Natural killer cell treated with Interleukin-12 subunit alpha and Interleukin-12 subunit beta and Interleukin-15 and Interleukin-18, amount 100 ng/mL, for 72 hours (primary cell): ENCODE data around the gene PPP1R9B. TPM values are rescaled to one million over a fixed set of nuclear protein-coding genes. Genes with fewer than 3 reads are reported as not detected.

Experiments used
- ATAC-seq, 2 donors: fragments of 150-1000 bp; cut with Tn5 transposase in 1 of 2; sonication (Bioruptor Pico), chemical (Tn5 transposase) in 1 of 2; 2 replicates each; pipeline ENCODE4 v1.10.0; 2021
- DNase-seq: peaks from one replicate; pipeline ENCODE4 v3.0.0; 2022; ENCODE audit warnings: low spot score
- H3K27ac Mint-ChIP-seq, 2 donors: 1 replicate in 1 of 2; 2 replicates in 1 of 2; pipeline ENCODE4 v1.8.0; 2022; ENCODE audit warnings: mixed read lengths in 2 of 2, mild to moderate bottlenecking in 1 of 2, moderate library complexity in 1 of 2
- H3K27me3 Mint-ChIP-seq, 2 donors: 1 replicate in 1 of 2; 2 replicates in 1 of 2; pipeline ENCODE4 v1.8.0; 2022; ENCODE audit warnings: mixed read lengths in 2 of 2
- H3K36me3 Mint-ChIP-seq: one replicate; pipeline ENCODE4 v1.8.0; 2022; ENCODE audit warnings: mixed read lengths
- H3K4me1 Mint-ChIP-seq, 2 donors: 1 replicate in 1 of 2; 2 replicates in 1 of 2; pipeline ENCODE4 v1.8.0; 2022; ENCODE audit warnings: low read depth in 2 of 2, mixed read lengths in 2 of 2, mild to moderate bottlenecking in 1 of 2
- H3K4me3 Mint-ChIP-seq: one replicate; pipeline ENCODE4 v1.8.0; 2022; ENCODE audit warnings: mixed read lengths
- H3K9me3 Mint-ChIP-seq: 2 replicates; pipeline ENCODE4 v1.8.0; 2022; ENCODE audit warnings: mixed read lengths
- total RNA-seq, 2 donors: library from RNA; stranded (reverse); gene quantifications; one replicate each; pipeline ENCODE4 v1.2.3, GENCODE V29; 2022

The PPP1R9B gene
- total RNA-seq, 2 donors from 2014 or later = 96.0 to 110 TPM

DNA sequence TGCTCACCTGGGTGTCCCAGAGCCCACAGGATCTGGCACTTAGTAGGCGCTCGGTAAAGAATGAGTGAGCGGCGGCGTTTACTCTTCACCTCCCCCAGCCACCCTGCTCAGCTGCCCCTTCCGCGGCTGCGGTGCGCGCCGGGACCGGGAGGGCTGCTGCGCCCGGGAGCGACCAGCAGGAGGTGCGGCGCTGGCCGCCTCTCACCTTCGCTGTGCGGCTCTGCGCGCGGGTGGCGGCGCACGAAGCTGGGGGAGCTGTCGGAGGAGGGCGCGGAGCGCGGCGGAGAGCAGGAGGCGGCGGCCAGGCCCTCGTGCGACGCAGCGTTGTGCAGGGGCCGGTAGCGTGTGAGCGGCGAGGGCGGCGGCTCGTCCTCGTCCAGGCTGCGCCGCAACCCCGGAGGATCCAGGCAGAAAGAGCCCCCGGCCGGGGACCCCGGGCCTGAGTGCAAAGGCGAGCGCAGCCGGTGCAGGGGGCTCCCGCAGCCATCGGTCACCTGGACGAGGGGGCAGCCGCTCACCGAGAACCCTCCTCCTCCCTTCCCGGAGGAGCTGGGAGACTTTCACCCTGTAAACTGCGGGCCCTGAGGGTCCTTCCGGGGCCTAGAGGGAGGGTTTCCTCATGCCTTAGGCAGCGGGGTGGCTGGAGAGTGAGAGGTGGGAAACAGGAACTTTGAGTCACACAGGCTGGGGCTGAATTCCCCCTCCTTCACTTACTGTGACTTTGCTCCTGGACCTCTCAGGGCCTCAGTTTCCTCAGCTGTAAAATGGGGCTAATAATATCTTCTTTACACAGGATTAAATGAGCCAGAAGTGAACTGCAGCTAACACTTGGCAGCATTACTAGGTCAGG, 33.0 kb downstream of the PPP1R9B start:
- Mint-ChIP-seq H3K36me3 (no peaks in the 10 kb centered on the region), H3K27me3 (peaks cover 24 to 40% of the 10 kb centered on the region in 2 donors)
- peak; percentile 85 to 88 for ATAC-seq

DNA sequence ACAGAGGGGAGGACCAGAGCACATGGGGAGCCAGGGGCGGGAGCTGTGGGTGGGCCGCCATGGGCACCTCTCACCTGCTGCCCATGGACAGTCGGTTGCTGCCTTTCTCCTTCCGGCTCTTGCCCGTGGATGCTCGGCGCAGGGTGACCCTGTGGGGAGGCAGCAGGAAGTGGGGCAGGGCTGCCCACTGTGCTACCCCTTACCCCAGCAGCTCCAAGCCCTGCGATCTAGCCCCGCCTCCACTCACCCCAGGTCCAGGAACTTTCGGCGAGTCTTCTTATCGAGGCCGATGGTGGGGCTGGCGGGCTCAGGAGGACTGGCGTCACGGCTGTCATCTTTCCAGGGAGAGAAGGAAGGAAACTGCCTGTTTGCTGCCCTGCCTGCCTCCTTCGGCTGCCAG, 34.7 kb downstream of the PPP1R9B start:
- ATAC-seq = no peak

More for the DNA sequence above, 33.0 kb downstream of the PPP1R9B start:
- Mint-ChIP-seq H3K4me3 (peak overlapping the region; percentile 47), H3K27ac (no peak overlapping the region), H3K9me3 (no peaks in the 10 kb centered on the region), H3K4me1 (peaks cover 8 to 17% of the 10 kb centered on the region in 2 donors)
- peak; percentile 71 for DNase-seq

GRCh38 chr17:50114849-50115357, 35.6 kb downstream of the PPP1R9B start:
- Mint-ChIP-seq H3K27me3 (peaks cover 15 to 33% of the 10 kb centered on the region in 2 donors), H3K4me1 (peaks cover 8 to 13% of the 10 kb centered on the region in 2 donors), H3K9me3 (no peaks in the 10 kb centered on the region), H3K27ac (peak overlapping the region in 1 of 2 donors; percentile 1), H3K36me3 (no peaks in the 10 kb centered on the region), H3K4me3 (no peak overlapping the region)
- no peak for DNase-seq
- no peak for ATAC-seq

More for the DNA sequence above, 34.7 kb downstream of the PPP1R9B start:
- no peak for DNase-seq
- Mint-ChIP-seq H3K27ac (no peak overlapping the region), H3K4me3 (no peak overlapping the region), H3K36me3 (no peaks in the 10 kb centered on the region), H3K27me3 (peaks cover 24 to 38% of the 10 kb centered on the region in 2 donors), H3K4me1 (peaks cover 8 to 17% of the 10 kb centered on the region in 2 donors), H3K9me3 (no peaks in the 10 kb centered on the region)

GRCh38 chr17:50114401-50114800, 36.1 kb downstream of the PPP1R9B start:
- Mint-ChIP-seq H3K27me3 (peaks cover 10 to 28% of the 10 kb centered on the region in 2 donors), H3K4me3 (no peak overlapping the region), H3K9me3 (no peaks in the 10 kb centered on the region), H3K27ac (no peak overlapping the region), H3K4me1 (peaks cover 8 to 13% of the 10 kb centered on the region in 2 donors), H3K36me3 (no peaks in the 10 kb centered on the region)
- ATAC-seq = no peak
- DNase-seq = no peak

- no peaks in the 10 kb centered on the region for H3K36me3 Mint-ChIP-seq
- no peak overlapping the region for H3K4me3 Mint-ChIP-seq
- no peak overlapping the region for H3K27ac Mint-ChIP-seq
- no peak for ATAC-seq
- no peak for DNase-seq
- H3K9me3 Mint-ChIP-seq = no peaks in the 10 kb centered on the region
- peaks cover 7 to 25% of the 10 kb centered on the region in 2 donors for H3K27me3 Mint-ChIP-seq
- H3K4me1 Mint-ChIP-seq = peaks cover 8 to 13% of the 10 kb centered on the region in 2 donors
Measured at GRCh38 chr17:50113624-50114320, 36.7 kb downstream of the PPP1R9B start.

DNA sequence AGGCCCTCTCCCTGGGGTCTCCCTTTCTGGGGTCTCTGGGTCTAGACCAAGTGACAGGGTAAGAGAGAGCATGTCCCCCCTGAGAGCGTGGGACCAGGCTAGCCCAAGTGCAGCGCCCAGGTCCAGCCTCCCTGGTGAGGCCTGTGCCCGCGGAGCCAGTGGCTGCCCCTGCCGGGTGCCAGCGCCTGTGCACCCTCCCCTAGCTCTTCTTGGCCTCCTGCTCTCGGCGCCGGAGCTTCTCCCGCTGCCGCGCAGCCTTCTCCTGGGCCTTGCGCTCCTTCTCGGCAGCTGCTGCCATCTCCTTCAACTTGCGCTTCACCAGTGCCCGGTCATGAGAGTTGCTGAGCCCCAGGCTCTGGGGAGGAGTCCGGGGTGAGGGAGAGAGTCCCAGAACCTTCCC, 37.8 kb downstream of the PPP1R9B start:
- H3K27ac Mint-ChIP-seq = no peak overlapping the region

DNA sequence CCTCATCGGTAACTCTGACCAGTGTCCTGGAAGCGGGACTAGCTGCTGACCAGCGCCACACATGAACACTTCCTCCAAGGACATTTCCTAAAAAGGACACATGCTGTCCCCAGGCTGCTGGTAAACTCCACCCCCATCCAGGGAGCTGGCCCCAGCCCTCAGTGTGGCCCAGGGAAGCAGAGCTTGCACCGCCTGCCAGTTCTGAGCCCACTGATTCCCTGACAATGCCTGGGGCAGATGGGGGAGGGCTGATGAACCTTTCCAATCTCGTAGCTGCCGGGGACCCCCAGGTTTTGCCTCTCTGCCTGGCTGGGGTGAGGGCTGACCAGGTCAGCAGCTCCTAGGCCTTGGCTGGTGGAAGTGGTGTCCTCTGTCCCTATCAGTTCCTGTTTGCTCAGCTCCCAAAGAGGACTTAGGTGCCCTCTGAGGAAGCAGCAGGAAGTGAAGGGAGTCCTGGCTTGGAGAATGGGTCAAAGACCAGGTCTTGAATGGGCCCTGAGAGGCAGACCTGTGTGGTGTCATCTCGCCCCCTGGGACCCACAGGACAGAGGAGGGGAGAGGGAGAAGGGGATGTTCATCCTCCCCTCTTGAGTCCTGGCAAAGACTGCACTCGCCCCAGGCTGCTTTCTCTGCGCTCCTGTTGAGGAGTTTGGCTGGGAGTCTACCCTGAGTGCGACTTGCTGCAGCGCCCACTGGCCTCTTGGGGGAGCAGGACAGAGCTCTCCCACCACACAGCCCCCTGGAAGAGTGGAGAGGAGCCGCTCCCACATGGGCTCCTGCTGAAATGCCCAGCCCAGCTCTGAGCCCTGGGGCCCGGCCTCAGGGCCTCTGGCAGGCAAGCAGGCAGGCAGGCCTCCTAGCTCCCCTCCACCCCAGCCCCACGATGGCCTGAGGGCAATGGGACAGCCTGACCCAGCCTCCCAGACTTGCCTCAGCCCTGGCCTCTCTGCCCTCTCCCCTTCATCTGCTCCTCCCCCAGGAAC, 38.5 kb downstream of the PPP1R9B start:
- H3K27ac Mint-ChIP-seq = no peak overlapping the region
- no peak for ATAC-seq
- no peak for DNase-seq
- H3K36me3 Mint-ChIP-seq = no peaks in the 10 kb centered on the region
- H3K27me3 Mint-ChIP-seq = peaks cover 7 to 14% of the 10 kb centered on the region in 2 donors
- no peaks in the 10 kb centered on the region for H3K9me3 Mint-ChIP-seq
- no peak overlapping the region for H3K4me3 Mint-ChIP-seq
- H3K4me1 Mint-ChIP-seq = peaks cover 7 to 9% of the 10 kb centered on the region in 2 donors

More for the DNA sequence above, 37.8 kb downstream of the PPP1R9B start:
- H3K27me3 Mint-ChIP-seq = peaks cover 7 to 18% of the 10 kb centered on the region in 2 donors
- H3K4me3 Mint-ChIP-seq = no peak overlapping the region
- no peak for ATAC-seq
- no peaks in the 10 kb centered on the region for H3K9me3 Mint-ChIP-seq
- H3K36me3 Mint-ChIP-seq = no peaks in the 10 kb centered on the region
- peaks cover 8 to 13% of the 10 kb centered on the region in 2 donors for H3K4me1 Mint-ChIP-seq
- DNase-seq = no peak

GRCh38 chr17:50110591-50111349, 39.7 kb downstream of the PPP1R9B start:
- Mint-ChIP-seq H3K27me3 (peaks cover 6 to 7% of the 10 kb centered on the region in 2 donors), H3K36me3 (no peaks in the 10 kb centered on the region), H3K4me3 (no peak overlapping the region), H3K4me1 (peaks cover 4 to 6% of the 10 kb centered on the region in 2 donors), H3K27ac (no peak overlapping the region), H3K9me3 (no peaks in the 10 kb centered on the region)
- no peak for DNase-seq
- ATAC-seq = no peak

DNA sequence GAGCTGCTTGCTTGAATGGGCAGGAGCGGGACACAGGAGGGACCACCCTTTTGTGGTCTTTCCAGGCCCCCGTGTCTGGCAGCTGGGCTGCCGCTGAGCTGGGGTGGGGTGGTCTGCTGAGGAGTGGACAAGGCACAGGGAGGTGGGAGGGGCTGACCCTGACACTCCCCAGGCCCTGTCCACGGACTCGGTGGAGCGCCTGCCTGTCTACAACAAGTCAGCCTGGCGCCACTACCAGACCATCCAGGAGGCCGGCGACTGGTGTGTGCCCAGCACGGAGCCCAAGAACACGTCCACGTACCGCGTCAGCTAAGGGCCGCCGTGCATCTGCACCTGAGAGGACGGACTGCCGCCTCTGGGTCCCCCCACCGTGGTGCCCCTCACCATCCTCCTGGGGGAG, 40.7 kb downstream of the PPP1R9B start:
- H3K27me3 Mint-ChIP-seq = peaks cover 0 to under 1% of the 10 kb centered on the region in 2 donors
- DNase-seq (no peak), ATAC-seq (no peak)
- no peaks in the 10 kb centered on the region for H3K9me3 Mint-ChIP-seq
- no peaks in the 10 kb centered on the region for H3K36me3 Mint-ChIP-seq
- H3K27ac Mint-ChIP-seq = no peak overlapping the region
- peaks cover 0 to under 1% of the 10 kb centered on the region in 2 donors for H3K4me1 Mint-ChIP-seq
- no peak overlapping the region for H3K4me3 Mint-ChIP-seq

DNA sequence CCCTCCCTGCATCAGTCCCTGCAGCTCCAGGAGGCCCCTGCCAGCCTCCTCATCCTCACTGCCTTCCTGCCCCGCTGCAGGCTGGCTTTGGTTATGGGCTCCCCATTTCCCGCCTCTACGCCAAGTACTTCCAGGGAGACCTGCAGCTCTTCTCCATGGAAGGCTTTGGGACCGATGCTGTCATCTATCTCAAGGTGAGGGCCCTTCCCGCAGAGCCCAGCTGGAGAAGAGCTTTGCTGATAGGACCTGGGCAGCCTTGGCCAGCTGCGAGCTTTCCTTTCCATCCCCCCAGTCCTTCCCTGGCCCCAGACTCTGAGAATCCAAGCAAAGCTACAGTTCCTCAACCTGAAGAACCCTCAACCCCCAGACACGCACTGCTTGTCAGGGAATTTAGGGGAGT, 41.3 kb downstream of the PPP1R9B start:
- ATAC-seq (no peak), DNase-seq (no peak)
- Mint-ChIP-seq H3K4me3 (no peak overlapping the region), H3K4me1 (no peaks in the 10 kb centered on the region), H3K36me3 (no peaks in the 10 kb centered on the region), H3K27me3 (no peaks in the 10 kb centered on the region), H3K27ac (no peak overlapping the region), H3K9me3 (no peaks in the 10 kb centered on the region)

DNA sequence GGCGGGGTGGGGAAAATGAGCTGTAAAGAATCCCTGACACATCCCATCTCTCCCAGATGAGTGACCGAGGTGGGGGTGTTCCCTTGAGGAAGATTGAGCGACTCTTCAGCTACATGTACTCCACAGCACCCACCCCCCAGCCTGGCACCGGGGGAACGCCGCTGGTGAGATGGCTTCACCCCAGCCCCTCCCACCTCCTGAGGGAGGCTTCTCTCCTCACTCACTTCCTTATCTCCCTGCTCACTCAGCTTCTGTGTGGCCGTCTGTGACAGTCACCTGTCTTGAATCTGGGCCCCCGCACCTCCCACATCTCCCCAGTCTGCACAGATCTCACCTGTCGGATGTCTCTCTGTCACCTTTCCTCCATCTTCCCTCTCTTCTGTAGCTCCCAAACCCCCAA, 41.9 kb downstream of the PPP1R9B start:
- Mint-ChIP-seq H3K27ac (no peak overlapping the region), H3K4me3 (no peak overlapping the region), H3K27me3 (no peaks in the 10 kb centered on the region), H3K9me3 (no peaks in the 10 kb centered on the region), H3K4me1 (no peaks in the 10 kb centered on the region), H3K36me3 (no peaks in the 10 kb centered on the region)
- no peak for ATAC-seq
- no peak for DNase-seq

DNA sequence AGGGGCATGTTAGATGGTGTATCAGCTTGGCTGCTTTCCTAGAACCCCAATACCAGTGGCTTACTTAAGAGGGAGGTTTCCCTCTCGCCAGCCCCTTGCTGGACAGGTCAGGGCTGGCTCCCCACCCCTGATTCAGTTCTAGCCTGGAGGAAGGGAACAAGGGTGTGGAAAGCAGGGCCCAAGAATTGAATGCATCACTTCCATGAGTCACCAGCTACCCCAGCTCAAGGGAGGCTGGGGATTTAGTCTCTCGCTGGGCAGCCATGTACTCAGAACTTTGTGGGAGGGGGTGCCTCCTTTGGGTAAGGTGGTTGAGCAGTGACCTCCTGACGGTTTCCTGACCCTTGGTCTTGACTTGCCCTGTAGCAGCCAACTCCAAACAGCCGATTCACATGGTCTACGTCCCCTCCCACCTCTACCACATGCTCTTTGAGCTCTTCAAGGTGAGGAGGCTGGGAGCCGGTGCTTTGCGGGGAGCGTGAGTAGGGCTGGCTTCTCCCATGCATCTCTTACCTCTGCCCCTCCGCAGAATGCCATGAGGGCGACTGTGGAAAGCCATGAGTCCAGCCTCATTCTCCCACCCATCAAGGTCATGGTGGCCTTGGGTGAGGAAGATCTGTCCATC, 42.6 kb downstream of the PPP1R9B start:
- peak; percentile 35 for DNase-seq
- ATAC-seq = no peak
- H3K27ac Mint-ChIP-seq = no peak overlapping the region
- no peak overlapping the region for H3K4me3 Mint-ChIP-seq
- no peaks in the 10 kb centered on the region for H3K4me1 Mint-ChIP-seq
- H3K9me3 Mint-ChIP-seq = no peaks in the 10 kb centered on the region
- no peaks in the 10 kb centered on the region for H3K36me3 Mint-ChIP-seq
- no peaks in the 10 kb centered on the region for H3K27me3 Mint-ChIP-seq
